ENCODE results near the gene NXF3.

GRCh38 chrX:103081051-103081450 is 11.9 kb downstream of the NXF3 start:
- TF ChIP-seq, protein P1, sequence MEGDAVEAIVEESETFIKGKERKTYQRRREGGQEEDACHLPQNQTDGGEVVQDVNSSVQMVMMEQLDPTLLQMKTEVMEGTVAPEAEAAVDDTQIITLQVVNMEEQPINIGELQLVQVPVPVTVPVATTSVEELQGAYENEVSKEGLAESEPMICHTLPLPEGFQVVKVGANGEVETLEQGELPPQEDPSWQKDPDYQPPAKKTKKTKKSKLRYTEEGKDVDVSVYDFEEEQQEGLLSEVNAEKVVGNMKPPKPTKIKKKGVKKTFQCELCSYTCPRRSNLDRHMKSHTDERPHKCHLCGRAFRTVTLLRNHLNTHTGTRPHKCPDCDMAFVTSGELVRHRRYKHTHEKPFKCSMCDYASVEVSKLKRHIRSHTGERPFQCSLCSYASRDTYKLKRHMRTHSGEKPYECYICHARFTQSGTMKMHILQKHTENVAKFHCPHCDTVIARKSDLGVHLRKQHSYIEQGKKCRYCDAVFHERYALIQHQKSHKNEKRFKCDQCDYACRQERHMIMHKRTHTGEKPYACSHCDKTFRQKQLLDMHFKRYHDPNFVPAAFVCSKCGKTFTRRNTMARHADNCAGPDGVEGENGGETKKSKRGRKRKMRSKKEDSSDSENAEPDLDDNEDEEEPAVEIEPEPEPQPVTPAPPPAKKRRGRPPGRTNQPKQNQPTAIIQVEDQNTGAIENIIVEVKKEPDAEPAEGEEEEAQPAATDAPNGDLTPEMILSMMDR (conservative IDR thresholded peaks at IDR 0.05; ENCODE audit: low read depth, low read length) = no peak
- TF ChIP-seq EZH2 (IDR thresholded peaks at IDR 0.05; ENCODE audit: borderline replicate concordance, low read depth, low read length, poor library complexity, severe bottlenecking) = no peak
